Progenitor cell of endocrine pancreas (in vitro differentiated cells): ENCODE measurements around the gene PFKL. TPM values are rescaled to one million over a fixed set of nuclear protein-coding genes. Genes with fewer than 3 reads are reported as not detected.
"Not testable (repeated sequence)": the region's sequence is repeated elsewhere in the genome, so short reads cannot be mapped to it uniquely, and the experiment has no call there.

ENCODE experiments used
- DNase-seq: peaks from one replicate; pipeline ENCODE4 v3.0.0; 2021; ENCODE audit warnings: low spot score; ENCODE audit not compliant: unreplicated experiment
- H3K27ac Mint-ChIP-seq: 2 replicates; pipeline ENCODE4 v1.8.0; 2021; ENCODE audit warnings: mild to moderate bottlenecking, moderate library complexity, mixed read lengths
- H3K27me3 Mint-ChIP-seq: 2 replicates; pipeline ENCODE4 v1.8.0; 2021; ENCODE audit warnings: mixed read lengths
- H3K36me3 Mint-ChIP-seq: 2 replicates; pipeline ENCODE4 v1.8.0; 2022; ENCODE audit warnings: mixed read lengths; ENCODE audit not compliant: insufficient read depth
- H3K4me1 Mint-ChIP-seq: 2 replicates; pipeline ENCODE4 v1.8.0; 2021; ENCODE audit warnings: low read depth, mixed read lengths
- H3K4me3 Mint-ChIP-seq: 2 replicates; pipeline ENCODE4 v1.8.0; 2021; ENCODE audit warnings: low read depth, mild to moderate bottlenecking, moderate library complexity, mixed read lengths
- H3K9me3 Mint-ChIP-seq: 2 replicates; pipeline ENCODE4 v1.8.0; 2021; ENCODE audit warnings: low read depth, mixed read lengths
- total RNA-seq: library from RNA; stranded (reverse); gene quantifications from 2 replicates; pipeline ENCODE4 v1.2.1, GENCODE V29; 2021
- TF ChIP-seq, protein P1 (sequence below): fragments of 200-600 bp; sonication (generic); IDR thresholded peaks from one replicate; pipeline ENCODE4 v1.5.0; 2021; ENCODE audit warnings: antibody characterized with exemption, mild to moderate bottlenecking; ENCODE audit not compliant: unreplicated experiment

The PFKL gene
- total RNA-seq, 1 donor from 2014 or later, result 132 TPM

DNA sequence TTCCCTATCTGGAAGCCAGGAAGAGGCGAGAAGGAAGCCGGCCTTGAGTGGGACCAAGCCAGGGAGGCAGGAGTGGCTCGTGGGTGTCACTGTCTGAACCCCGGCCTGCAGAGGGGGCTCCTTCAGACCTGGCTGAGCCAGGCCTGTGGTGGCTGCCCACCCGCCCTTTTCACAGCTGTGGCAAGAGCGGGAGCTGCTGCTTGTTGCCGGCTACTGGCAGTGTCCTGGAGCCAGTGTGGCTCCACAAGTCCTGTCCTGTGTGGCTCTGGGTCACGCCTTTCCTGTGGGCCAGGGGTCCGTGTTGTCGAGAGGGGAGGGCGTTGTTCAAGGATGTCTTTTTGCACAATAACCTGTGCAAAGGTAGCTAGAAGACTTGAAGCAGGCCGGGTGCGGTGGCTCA lies 1.3 kb downstream of the PFKL start:
- TF ChIP-seq, protein P1, sequence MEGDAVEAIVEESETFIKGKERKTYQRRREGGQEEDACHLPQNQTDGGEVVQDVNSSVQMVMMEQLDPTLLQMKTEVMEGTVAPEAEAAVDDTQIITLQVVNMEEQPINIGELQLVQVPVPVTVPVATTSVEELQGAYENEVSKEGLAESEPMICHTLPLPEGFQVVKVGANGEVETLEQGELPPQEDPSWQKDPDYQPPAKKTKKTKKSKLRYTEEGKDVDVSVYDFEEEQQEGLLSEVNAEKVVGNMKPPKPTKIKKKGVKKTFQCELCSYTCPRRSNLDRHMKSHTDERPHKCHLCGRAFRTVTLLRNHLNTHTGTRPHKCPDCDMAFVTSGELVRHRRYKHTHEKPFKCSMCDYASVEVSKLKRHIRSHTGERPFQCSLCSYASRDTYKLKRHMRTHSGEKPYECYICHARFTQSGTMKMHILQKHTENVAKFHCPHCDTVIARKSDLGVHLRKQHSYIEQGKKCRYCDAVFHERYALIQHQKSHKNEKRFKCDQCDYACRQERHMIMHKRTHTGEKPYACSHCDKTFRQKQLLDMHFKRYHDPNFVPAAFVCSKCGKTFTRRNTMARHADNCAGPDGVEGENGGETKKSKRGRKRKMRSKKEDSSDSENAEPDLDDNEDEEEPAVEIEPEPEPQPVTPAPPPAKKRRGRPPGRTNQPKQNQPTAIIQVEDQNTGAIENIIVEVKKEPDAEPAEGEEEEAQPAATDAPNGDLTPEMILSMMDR, result no peak
- no peak for DNase-seq
- no peak overlapping the region for H3K27ac Mint-ChIP-seq
- H3K4me3 Mint-ChIP-seq, result peak overlapping the region; percentile 73
- H3K27me3 Mint-ChIP-seq, result no peaks in the 10 kb centered on the region
- peaks cover 30% of the 10 kb centered on the region for H3K4me1 Mint-ChIP-seq
- no peaks in the 10 kb centered on the region for H3K36me3 Mint-ChIP-seq
- no peaks in the 10 kb centered on the region for H3K9me3 Mint-ChIP-seq

DNA sequence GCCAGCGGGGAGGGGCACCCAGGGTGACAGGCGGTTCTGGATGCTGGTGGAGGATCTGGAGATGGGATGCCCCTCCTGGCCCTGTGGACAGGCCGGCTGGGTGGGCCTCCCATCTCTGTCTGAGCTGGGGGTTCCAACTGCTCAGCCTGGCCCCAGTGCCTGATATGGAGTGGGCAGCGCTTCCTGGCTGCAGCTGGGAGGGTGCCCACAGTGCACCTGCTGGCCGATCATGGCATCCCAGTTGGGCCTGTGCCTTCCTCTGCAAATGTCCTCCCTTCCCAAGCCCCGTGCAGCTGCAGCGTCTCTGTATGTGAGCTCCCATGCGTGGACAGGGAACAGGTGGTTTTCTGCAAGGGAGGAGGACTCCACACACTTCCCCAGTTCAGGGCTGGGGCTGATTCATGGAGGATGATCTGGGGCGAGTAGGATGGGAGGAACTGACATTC lies 2.1 kb downstream of the PFKL start:
- Mint-ChIP-seq H3K27me3 (no peaks in the 10 kb centered on the region), H3K27ac (no peak overlapping the region), H3K9me3 (no peaks in the 10 kb centered on the region), H3K36me3 (no peaks in the 10 kb centered on the region), H3K4me3 (peak overlapping the region; percentile 54), H3K4me1 (peaks cover 30% of the 10 kb centered on the region)
- DNase-seq, result no peak
- TF ChIP-seq, protein P1, result peak; percentile 6

DNA sequence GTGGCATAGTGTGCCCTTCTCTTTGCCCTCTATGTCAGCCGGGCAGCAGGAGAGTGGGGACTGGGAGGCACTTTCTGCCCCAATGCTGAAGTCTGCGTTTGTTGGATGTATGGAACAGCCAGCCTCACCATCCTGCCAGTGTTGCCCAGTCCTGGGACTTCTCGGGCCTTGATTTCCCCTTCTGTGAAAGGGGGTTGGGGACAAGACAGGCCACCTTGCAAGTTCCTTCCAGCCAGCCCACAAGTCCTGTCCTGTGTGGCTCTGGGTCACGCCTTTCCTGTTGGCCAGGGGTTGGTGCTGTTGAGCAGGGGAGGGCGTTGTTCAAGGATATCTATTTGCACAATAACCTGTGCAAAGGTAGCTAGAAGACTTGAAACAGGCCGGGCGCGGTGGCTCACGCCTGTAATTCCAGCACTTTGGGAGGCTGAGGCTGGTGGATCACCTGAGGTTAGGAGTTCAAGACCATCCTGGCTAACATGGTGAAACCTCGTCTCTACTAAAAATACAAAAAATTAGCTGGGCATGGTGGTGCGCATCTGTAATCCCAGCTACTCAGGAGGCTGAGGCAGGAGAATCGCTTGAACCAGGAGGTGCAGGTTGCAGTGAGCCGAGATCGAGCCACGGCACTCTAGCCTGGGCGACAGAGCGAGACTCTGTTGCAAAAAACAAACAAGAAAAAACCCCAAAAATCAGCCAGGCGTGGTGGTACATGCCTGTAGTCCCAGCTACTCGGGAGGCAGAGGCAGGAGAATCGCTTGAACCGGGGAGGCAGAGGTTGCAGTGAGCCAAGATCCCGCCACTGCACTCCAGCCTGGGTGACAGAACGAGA lies 2.9 kb downstream of the PFKL start:
- Mint-ChIP-seq H3K4me3 (peak overlapping the region; percentile 54), H3K4me1 (peaks cover 32% of the 10 kb centered on the region), H3K27ac (peak overlapping the region; percentile 85)
- not testable (repeated sequence) for H3K36me3 Mint-ChIP-seq, H3K9me3 Mint-ChIP-seq, DNase-seq, H3K27me3 Mint-ChIP-seq

DNA sequence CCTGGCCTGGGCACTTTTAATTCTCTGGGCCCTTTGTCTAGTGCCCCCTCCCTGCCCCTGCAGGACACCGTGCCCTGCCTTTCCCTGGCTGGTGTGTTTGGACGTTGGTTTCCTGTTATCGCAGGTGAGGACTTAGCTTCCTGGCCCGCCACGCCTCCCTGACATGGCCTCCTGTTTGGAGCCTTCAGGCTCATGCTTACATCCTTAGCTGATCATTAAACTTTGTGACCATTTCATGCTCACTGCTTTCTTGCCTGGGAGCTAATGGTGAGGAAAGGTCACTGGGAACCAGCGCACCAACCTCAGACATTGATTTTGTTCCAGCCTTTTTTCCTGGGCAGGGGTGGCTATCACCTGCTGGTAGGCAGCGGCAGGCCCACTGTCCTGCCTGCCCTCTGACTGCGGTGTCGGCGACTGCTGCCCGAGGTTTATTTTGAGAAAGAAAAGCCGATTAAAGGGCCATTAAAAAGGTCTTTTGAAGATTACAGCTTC lies 3.7 kb downstream of the PFKL start:
- peaks cover 32% of the 10 kb centered on the region for H3K4me1 Mint-ChIP-seq
- TF ChIP-seq, protein P1, result peak; percentile 27
- H3K36me3 Mint-ChIP-seq, result peaks cover 6% of the 10 kb centered on the region
- peak; percentile 22 for DNase-seq
- H3K27ac Mint-ChIP-seq, result peak overlapping the region; percentile 96
- no peaks in the 10 kb centered on the region for H3K9me3 Mint-ChIP-seq
- H3K4me3 Mint-ChIP-seq, result peak overlapping the region; percentile 70
- H3K27me3 Mint-ChIP-seq, result no peaks in the 10 kb centered on the region

DNA sequence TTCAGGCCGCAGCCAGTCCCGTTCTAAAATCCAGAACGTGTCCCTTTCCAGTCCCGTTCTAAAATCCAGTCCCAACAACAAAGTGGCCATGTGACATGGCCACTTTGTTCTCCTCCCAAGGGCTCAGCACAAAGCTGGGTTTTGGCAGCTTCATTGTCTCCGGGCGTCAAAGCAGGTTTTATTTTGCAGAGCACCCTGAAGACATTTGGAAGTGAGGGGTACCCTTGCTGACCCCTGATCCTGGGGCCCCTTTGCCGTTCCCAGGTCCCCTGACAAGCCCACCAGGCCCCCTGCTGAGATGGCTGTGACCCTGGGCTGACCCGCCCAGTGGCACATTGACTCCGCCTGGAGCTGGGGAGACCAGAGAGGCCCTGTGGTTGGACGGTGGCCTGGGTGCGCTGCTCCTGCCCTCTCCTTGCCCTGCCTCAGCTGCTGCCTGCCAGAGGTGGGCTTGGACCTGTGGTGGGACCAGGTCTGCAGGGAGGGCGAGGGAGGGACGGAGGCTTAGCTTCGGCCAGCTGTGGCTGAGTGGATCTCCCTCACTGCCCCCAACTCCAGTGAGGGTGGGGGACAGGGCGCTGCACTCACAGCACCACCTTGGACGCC lies 4.3 kb downstream of the PFKL start:
- H3K4me1 Mint-ChIP-seq, result peaks cover 32% of the 10 kb centered on the region
- H3K27ac Mint-ChIP-seq, result peak overlapping the region; percentile 96

More for the DNA sequence above, 4.3 kb downstream of the PFKL start:
- Mint-ChIP-seq H3K9me3 (no peaks in the 10 kb centered on the region), H3K4me3 (peak overlapping the region; percentile 70), H3K36me3 (peaks cover 6% of the 10 kb centered on the region), H3K27me3 (no peaks in the 10 kb centered on the region)
- no peak for DNase-seq
- TF ChIP-seq, protein P1, result no peak
